ACC112 (cell line): Measurements from ENCODE around the gene HELZ2.

Experiments
- H2AFZ ChIP-seq: fragments of 200-600 bp; sonication (generic); one replicate; pipeline ENCODE4 v1.6.0; 2017; ENCODE audit warnings: antibody characterized with exemption, low read length; ENCODE audit not compliant: unreplicated experiment
- H3K27ac ChIP-seq: fragments of 200-600 bp; sonication (generic); 2 replicates; pipeline ENCODE4 v1.5.1; 2014; ENCODE audit warnings: low read depth, mild to moderate bottlenecking, antibody characterized with exemption, low read length, moderate library complexity
- H3K27me3 ChIP-seq: fragments of 200-600 bp; sonication (generic); 2 replicates; pipeline ENCODE4 v1.6.1; 2014; ENCODE audit warnings: mild to moderate bottlenecking, antibody characterized with exemption, low read length, moderate library complexity, mixed read lengths; ENCODE audit not compliant: insufficient read depth
- H3K36me3 ChIP-seq: fragments of 200-600 bp; sonication (generic); 2 replicates; pipeline ENCODE4 v1.6.1; 2016; ENCODE audit warnings: mild to moderate bottlenecking, antibody characterized with exemption, low read length, moderate library complexity, mixed read lengths; ENCODE audit not compliant: insufficient read depth
- H3K4me1 ChIP-seq: fragments of 200-600 bp; sonication (generic); one replicate; pipeline ENCODE4 v1.6.1; 2016; ENCODE audit warnings: low read length, mixed read lengths; ENCODE audit not compliant: insufficient read depth, unreplicated experiment, control insufficient read depth
- H3K4me3 ChIP-seq: fragments of 200-600 bp; sonication (generic); 2 replicates; pipeline ENCODE4 v1.5.1; 2014; ENCODE audit warnings: mild to moderate bottlenecking, low read depth, low read length
- H3K79me2 ChIP-seq: fragments of 200-600 bp; sonication (generic); one replicate; pipeline ENCODE4 v1.6.0; 2016; ENCODE audit warnings: low read length; ENCODE audit not compliant: control insufficient read depth, unreplicated experiment, insufficient read depth

Gene HELZ2

DNA sequence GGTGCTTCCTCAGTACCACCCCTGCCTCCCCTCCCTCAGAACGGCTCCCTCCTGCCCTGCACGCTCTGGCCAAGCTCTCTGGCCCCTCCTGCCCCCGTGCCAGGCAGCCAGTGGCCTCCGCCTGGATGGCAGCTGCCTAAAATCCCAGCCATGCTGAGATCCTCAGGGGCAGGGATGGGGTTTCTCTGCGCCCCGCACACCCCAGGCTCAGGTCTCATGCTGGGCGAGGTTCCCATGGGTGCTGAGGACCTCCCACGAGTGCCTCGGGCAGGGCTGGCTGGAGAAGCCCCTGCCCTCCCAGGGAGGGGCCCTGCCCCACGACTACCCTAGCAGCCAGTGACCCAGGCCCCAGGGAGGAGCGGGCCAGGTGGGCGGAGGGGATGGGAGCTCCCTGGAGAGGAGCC, 39.6 kb downstream of the HELZ2 start:
- Histone ChIP-seq H2AFZ (no peak overlapping the region), H3K27me3 (no peaks in the 10 kb centered on the region; the same call in 1 of the 2 replicates), H3K4me1 (peaks cover 15% of the 10 kb centered on the region), H3K27ac (no peak overlapping the region), H3K36me3 (no peaks in the 10 kb centered on the region), H3K79me2 (no peaks in the 10 kb centered on the region), H3K4me3 (no peak overlapping the region)

DNA sequence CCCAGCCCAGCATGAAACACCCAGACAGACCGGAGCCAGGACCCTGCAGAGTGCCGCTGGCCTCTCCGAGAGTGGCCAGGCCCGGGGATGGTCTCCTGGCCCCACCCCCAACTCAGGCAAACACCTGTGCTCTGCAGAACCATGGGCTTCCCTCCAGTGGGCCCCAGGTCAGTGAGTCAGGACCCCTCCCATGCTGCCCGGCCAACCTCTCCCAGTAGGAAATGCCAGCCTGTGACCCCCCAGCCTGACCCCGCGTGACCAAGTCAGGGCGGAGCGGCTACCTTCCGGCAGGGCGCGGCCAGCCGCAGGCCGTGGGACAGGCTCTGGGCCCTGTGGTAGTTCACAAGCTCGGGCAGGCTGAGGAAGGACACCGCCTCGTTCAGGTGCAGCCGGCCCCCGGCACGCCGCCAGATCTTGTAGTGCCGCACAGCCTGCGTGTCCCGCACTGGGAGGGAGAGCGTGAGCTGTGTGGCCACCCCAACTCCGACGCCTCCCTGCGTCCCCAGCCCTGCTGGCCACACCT, 40.1 kb downstream of the HELZ2 start:
- Histone ChIP-seq H3K27ac (no peak overlapping the region), H3K4me1 (peaks cover 15% of the 10 kb centered on the region), H3K4me3 (no peak overlapping the region), H3K36me3 (no peaks in the 10 kb centered on the region), H3K27me3 (no peaks in the 10 kb centered on the region; the same call in 1 of the 2 replicates), H2AFZ (no peak overlapping the region), H3K79me2 (no peaks in the 10 kb centered on the region)

DNA sequence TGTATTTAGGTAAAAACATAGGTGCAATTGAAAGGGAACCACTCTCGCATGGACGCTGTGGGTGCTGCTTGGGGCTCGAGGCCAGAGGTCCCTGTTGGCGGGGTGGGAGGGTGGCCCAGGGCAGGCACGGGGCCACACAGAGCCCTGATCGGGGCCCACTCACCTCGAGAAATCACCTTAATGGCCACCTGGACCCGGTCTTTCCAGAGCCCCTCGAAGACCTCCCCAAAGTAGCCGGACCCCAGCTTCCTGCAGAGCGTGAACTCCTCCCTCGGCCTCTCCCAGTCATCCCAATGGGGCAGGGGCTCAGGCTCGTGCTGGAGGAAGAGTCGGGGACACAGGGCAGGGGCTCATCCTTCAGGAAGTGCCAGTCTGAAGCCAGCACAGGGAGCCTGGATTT, 40.7 kb downstream of the HELZ2 start:
- no peaks in the 10 kb centered on the region; the same call in 1 of the 2 replicates for H3K27me3 ChIP-seq
- no peak overlapping the region for H3K27ac ChIP-seq
- H3K4me1 ChIP-seq: peaks cover 15% of the 10 kb centered on the region
- H3K79me2 ChIP-seq: no peaks in the 10 kb centered on the region
- no peaks in the 10 kb centered on the region for H3K36me3 ChIP-seq
- no peak overlapping the region for H2AFZ ChIP-seq
- no peak overlapping the region for H3K4me3 ChIP-seq

DNA sequence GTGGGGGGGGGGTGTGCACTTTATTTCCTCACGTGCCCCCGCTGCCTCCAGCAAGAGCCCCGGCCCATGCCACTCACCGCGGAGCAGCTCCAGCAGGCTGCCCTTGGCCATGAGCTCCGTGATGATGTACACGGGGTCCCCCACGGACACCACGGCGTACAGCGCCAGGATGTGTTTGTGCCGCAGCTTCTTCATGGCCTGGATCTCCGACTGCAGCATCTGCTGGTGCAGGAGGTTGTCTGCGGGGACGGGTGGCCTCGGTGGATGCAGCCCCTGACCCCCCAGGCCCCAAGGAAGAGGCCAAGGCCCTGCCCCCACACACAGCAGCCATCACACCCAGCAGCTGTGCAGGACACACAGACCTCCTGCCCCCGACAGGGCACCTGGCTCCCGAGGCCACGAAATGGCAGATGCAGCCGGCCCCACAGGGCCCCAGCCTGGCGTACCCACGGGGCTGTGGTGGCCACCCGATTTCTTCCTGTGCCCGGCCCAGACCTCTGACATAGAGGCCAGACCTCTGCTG, 41.5 kb downstream of the HELZ2 start:
- Histone ChIP-seq H3K27me3 (no peaks in the 10 kb centered on the region; the same call in 1 of the 2 replicates), H3K36me3 (no peaks in the 10 kb centered on the region), H3K79me2 (no peaks in the 10 kb centered on the region), H3K4me3 (no peak overlapping the region), H2AFZ (no peak overlapping the region), H3K4me1 (peaks cover 15% of the 10 kb centered on the region), H3K27ac (no peak overlapping the region)

DNA sequence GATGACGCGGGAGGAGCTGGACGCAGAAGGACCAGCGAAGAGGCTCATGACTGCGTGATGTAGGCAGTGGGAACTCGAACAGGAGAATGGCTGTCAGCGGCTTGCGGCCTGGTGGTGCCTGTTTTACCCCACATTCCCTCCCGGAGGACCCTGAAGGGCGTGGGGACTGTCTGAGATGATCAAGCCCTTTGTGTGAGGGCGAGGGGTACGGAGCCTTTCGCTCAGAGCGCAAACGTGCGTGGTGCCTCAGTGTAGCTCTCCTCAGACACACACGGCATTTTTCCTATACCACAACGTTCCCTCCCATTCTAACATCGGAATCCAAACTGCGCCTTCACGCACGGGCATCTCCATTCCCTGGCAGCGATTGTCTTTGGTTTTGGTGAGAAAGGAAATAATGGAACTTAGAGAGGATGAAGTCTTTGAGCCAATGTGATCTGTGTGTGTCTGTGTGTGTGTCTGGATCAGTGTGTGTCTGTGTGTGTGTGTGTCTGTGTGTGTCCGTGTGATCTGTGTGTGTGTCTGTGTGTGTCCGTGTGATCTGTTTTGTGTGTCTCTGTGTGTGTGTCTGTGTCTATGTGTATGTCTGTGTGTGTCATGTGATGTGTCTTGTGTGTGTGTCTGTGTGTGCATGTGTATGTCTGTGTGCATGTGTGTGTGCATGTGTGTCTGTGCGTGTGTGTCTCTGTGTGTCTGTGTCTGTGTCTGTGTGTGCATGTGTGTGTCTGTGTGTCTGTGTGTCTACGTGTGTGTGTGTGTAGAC, 42.2 kb downstream of the HELZ2 start:
- no peak overlapping the region for H3K27ac ChIP-seq
- no peak overlapping the region for H2AFZ ChIP-seq
- H3K4me3 ChIP-seq: no peak overlapping the region
- no peaks in the 10 kb centered on the region for H3K79me2 ChIP-seq
- H3K27me3 ChIP-seq: no peaks in the 10 kb centered on the region; the same call in 1 of the 2 replicates
- H3K4me1 ChIP-seq: peaks cover 8% of the 10 kb centered on the region
- H3K36me3 ChIP-seq: no peaks in the 10 kb centered on the region

DNA sequence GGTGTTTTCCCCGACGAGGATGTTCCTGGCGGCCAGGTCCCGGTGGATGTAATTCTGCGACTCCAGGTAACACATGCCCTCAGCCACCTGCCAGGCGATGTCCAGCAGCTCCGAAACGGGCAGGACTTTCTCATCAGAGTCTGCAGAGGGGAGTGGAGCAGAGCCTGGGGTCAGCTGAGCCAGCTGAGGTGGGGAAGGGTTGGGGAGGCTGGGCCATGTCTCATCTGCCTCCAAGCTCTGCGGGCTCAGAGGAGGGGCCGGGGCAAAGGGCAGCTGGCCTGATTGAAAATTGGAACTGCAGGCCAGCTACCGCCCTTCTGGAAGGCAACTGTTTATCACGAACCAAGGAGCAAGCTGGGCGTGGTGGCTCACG, 43.3 kb downstream of the HELZ2 start:
- H2AFZ ChIP-seq: no peak overlapping the region
- H3K27me3 ChIP-seq: no peaks in the 10 kb centered on the region; the same call in 1 of the 2 replicates
- H3K4me1 ChIP-seq: no peaks in the 10 kb centered on the region
- H3K36me3 ChIP-seq: no peaks in the 10 kb centered on the region
- no peak overlapping the region for H3K4me3 ChIP-seq
- no peaks in the 10 kb centered on the region for H3K79me2 ChIP-seq
- no peak overlapping the region for H3K27ac ChIP-seq

DNA sequence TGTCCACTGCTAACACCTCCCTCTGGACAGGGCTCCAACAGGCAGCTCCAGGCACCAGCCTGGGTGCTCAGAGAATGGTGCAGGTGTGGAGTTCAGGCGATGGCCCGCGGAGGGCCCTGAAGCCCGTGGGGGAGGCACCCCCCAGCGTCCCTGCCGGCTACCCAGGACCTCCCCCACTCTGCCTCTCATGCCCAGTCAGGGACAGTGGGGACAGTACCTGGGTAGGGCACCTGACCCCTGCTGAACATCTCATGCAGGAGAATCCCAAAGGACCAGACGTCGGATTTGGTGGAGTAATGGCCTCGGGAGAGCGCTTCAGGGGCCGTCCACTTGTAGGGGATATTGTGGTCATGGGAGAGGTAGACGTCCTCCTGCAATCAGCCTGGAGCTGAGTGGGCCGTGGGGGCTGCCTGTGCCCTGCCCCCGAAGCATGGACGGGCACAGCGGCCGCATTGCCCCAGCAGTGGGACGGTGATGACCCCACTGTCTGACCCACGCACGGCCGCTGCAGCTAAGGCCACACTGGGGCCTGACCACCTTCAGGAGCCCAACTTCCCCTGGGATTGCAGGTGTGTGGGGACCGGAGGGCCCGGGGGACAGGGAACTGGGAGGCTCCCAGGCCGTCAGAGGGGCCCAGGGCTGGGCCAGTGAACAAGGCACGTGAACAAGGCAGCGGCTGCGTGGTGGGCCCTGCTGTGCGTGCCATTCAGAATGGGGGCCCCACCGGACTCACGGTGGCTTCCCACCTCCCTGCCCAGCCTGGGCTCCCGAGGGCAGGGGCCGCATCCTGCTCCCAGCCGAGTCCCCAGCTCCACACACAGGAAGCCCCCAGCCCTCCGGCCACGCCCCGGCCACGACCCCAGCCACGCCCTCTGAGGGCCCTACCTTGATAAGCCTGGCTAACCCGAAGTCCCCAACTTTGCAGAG, 43.9 kb downstream of the HELZ2 start:
- Histone ChIP-seq H3K4me1 (no peaks in the 10 kb centered on the region), H3K27me3 (no peaks in the 10 kb centered on the region; the same call in 1 of the 2 replicates), H3K79me2 (no peaks in the 10 kb centered on the region), H2AFZ (no peak overlapping the region), H3K27ac (no peak overlapping the region), H3K36me3 (no peaks in the 10 kb centered on the region), H3K4me3 (no peak overlapping the region)

DNA sequence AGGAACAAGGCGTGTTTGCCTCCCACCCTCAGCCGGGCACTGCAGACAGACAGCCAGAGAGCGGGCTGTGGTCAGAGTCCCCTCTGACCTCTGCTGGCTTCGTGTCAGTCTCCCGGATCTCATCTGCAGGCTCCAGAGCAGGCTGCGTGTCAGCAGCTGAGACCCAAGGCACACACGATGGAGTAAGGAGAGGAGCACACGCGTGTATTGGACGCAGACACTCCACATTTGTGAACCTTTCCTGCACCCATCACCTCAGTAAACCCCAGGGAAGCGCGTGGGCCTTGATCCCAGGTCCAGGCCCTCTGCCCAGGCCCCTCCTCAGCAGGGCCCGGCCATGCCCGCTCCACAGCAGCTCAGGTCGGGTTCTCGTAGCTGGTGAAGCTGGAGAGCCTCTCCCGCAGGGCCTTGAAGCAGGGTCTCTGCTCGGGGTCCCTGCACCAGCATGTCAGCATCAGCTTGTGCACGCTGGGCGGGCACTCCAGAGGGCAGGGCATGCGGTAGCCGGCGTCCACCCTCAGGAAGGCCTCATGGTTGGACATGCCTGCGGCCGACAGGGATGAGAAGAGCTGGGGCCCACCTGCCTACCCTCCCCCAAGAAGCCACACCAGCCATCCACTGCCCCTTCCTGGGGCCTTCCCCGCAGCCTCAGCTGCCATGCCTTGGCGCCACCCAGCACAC, 44.7 kb downstream of the HELZ2 start:
- no peaks in the 10 kb centered on the region for H3K79me2 ChIP-seq
- H3K27ac ChIP-seq: no peak overlapping the region
- H3K4me1 ChIP-seq: no peaks in the 10 kb centered on the region
- H2AFZ ChIP-seq: no peak overlapping the region
- H3K4me3 ChIP-seq: no peak overlapping the region
- H3K27me3 ChIP-seq: no peaks in the 10 kb centered on the region
- H3K36me3 ChIP-seq: no peaks in the 10 kb centered on the region

DNA sequence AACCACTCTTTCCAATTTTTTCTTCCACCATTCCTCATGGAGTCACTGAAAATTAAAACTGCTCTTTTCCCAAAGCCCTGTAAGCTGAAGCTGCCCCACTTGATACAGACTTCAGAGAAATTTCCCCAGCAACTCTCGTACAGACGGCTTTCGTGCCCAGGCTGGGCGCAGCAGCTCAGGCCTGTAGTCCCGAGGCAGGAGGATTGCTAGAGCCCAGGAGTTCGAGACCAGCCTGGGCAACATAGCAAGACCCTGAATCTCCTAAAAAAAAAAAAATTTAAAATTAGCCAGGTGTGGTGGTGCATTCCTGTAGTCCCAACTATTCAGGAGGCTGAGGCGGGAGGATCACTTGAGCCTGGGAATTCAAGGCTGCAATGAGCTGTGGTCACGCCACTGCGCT, 46.9 kb downstream of the HELZ2 start:
- no peak overlapping the region for H2AFZ ChIP-seq
- peaks cover 5% of the 10 kb centered on the region for H3K79me2 ChIP-seq
- H3K4me3 ChIP-seq: no peak overlapping the region
- H3K27ac ChIP-seq: no peak overlapping the region
- no peaks in the 10 kb centered on the region for H3K27me3 ChIP-seq
- H3K4me1 ChIP-seq: peaks cover under 1% of the 10 kb centered on the region
- peaks cover 16% of the 10 kb centered on the region for H3K36me3 ChIP-seq

DNA sequence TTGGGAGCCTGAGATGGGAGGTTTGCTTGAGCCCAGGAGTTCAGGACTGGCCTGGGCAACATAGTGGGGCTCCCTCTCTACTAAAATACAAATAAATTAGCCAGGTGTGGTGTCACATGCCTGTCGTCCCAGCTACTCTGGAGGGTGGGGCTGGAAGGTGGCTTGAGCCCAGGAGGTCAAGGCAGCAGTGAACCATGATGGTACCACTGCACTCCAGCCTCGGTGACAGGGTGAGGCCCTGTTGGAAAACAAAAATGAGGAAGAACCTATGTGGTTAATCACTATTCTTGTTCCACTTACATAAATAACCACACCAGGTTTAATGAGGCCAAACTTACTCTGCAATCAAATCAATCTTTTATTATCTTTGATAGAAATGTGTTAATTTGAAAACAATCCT, 48.1 kb downstream of the HELZ2 start:
- Histone ChIP-seq H3K27ac (no peak overlapping the region), H3K4me1 (peaks cover 4% of the 10 kb centered on the region), H3K4me3 (no peak overlapping the region), H2AFZ (no peak overlapping the region), H3K79me2 (peaks cover 16% of the 10 kb centered on the region), H3K27me3 (no peaks in the 10 kb centered on the region), H3K36me3 (peaks cover 19% of the 10 kb centered on the region)
